DMS 273 treated with DMSO at 0.1 percent for 48 hours (cell line): ENCODE results near the gene NGEF.
A peak's percentile ranks its signal among the peaks of the same experiment; 100 is the strongest.

Experiments
- DNase-seq: peaks from one replicate; lab custom pipeline; 2025; lab: John Stamatoyannopoulos, UW

NGEF gene

GRCh38 chr2:232999354-232999753 is 13.7 kb downstream of the NGEF start:
- no peak for DNase-seq

GRCh38 chr2:232998666-232998985 is 14.4 kb downstream of the NGEF start:
- no peak for DNase-seq

- no peak for DNase-seq
Measured at GRCh38 chr2:232997749-232998665, 15.0 kb downstream of the NGEF start.

- DNase-seq = no peak
Measured at GRCh38 chr2:232994446-232994845, 18.6 kb downstream of the NGEF start.

GRCh38 chr2:232993231-232993821 is 19.7 kb downstream of the NGEF start:
- no peak for DNase-seq

GRCh38 chr2:232986155-232986554 is 26.9 kb downstream of the NGEF start:
- DNase-seq = no peak

GRCh38 chr2:232984451-232985207 is 28.4 kb downstream of the NGEF start:
- no peak for DNase-seq

DNA sequence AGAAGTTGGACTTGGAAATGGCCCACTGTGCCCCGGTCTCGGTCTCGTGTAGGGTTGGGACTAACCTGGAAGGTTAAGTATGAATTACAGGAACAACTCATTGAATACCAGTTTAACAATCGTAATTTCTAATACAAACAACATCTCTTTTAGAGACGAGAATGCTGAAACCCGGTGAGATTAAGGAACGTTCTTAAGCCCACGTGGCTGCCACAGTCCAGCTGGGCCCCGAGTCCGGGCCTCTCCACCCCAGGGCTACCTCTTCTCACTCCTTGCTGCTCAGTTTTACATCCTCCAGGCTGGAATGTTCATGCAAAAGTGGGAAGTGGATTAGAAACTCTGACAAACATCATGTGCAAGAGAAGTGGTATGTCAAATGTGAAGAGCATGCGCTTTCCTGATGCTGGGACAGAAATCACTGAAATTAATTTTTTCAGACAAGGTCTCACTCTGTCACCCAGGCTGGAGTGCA is 29.4 kb downstream of the NGEF start:
- no peak for DNase-seq

DNA sequence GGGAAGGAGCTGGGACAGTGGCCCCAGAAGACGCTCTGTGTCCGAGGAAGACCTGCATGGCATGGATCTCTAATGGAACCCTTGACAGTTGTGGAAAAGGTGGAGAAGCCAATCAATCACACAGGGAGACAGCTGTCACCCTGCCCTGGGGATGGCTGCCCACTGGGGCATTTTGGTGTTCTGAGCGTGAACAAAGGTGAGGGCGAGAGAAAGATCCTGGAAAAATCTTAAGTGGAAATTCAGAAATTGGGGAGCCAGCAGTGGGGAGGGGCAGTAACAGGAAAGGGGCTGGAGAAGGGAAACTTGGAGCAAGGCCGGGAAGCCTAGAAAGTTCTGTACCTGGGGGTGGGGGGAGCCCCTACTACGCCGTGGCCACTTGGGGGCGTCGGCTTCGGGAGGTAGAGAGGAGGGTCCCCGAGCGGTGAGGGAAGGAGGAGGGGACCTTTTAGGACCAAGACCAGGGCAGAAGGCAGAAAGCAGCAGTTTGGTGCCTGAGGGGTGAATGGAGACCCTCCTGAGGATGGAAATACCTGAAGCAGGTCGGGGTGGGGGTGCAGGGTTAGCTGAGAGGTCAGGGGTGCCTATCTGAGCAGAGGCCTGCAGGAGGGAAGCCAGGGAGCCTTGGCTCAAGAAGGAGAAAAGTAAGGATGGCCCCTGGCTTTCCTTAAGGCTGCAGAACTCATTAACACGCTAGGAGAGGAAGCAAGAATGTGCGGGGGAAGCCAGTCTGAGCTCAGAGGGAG is 30.0 kb downstream of the NGEF start:
- no peak for DNase-seq

DNA sequence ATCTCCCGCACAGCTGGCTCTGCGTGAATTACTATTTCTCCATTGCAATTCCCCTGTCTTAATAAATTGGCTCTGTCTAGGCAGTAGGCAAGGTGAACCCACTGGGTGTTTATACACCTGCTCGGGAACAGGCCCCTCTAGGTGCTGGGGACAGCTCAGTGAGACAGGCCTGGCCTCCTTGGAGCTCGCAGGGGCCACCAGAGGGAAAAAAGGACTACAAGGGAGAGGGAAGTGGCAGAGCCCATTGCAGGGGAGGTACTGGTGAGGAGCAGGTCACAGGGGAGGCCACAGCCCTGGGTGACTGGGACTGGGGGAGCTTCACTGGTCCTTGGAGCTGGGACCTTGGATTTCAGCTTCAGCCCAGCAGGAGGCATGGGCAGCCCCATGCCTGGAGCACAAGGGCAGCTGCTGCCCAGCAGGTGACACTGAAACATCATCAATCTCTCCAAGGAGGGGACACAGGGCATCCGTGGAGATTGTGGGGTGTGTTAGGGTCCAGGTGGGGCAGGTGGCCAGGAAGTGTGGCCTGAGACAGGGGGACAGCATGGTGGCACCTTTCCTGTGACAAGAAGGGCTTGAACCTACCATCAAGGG is 31.2 kb downstream of the NGEF start:
- DNase-seq = no peak

GRCh38 chr2:232981356-232981755 is 31.7 kb downstream of the NGEF start:
- DNase-seq = no peak

- no peak for DNase-seq
Measured at GRCh38 chr2:232980683-232981082, 32.4 kb downstream of the NGEF start.

- peak; percentile 1 for DNase-seq
Measured at GRCh38 chr2:232979871-232980461, 33.1 kb downstream of the NGEF start.

GRCh38 chr2:232977438-232977971 is 35.6 kb downstream of the NGEF start:
- DNase-seq = no peak

GRCh38 chr2:232976666-232977437 is 36.2 kb downstream of the NGEF start:
- DNase-seq = no peak

DNA sequence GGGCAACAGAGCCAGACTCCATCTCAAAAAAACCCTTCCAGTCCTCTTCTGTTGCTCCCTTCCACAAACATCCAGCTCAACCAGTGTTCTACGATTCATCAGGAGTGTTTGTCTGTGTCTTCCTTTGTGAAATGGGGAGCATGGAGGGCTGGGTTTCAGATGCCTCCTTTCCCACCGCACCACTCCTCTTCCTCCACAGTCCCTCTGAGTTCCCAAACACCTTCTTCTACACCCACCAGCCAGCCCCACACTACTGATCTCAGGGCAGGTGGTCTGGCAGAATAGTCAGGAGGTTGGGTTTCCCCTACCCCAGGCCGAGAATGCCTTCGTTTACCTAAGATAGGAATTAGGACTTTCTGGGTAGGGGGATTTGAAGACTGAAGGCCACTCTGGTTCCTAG is 36.9 kb downstream of the NGEF start:
- no peak for DNase-seq

DNA sequence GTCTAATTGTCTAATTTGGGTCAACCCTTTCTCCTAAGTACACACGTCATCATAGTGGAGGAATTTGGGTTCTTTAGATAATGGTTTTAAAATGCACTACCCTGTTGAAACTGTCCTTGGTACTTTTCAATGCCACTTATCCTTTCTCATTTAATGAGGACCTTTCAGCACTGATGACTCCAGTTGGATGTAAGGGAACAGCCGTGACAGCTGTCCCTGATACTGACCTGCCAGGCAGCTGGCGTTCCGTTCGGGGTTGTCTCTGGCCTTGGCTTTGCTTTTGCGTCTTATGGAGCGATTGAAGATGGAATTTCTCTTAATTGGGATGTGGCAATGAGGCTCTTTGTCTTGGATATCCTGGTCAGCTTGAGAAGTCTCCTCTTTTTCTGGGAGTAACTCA is 38.7 kb downstream of the NGEF start:
- DNase-seq = no peak

DNA sequence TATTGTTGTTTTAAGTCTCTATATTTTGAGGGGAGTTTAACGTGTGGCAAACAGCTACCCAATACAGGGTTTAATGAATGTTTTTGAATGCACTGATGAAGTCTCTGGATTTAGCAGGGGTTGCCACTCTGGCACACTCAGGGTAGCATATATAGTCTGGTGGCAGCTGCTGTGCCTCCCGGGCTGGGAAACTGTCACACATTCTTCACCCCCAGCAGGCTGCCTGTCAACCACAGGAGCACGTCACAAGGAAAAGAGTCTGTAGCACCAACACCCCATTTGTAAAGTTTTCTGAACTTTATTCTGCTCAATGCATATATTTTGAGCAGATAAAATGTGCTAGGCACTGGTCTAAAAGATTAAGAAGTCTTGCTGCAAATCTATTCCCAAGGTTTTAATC is 39.3 kb downstream of the NGEF start:
- no peak for DNase-seq

GRCh38 chr2:232973011-232973735 is 39.9 kb downstream of the NGEF start:
- no peak for DNase-seq

GRCh38 chr2:232971744-232972143 is 41.3 kb downstream of the NGEF start:
- no peak for DNase-seq
